IMR-90 (cell line): Measurements from ENCODE around the gene MB. TPM values are rescaled to one million over a fixed set of nuclear protein-coding genes. Genes with fewer than 3 reads are reported as not detected.

Experiments
- ATAC-seq: fragments of 200-7000 bp; cut with Tn5 transposase; 2 replicates; pipeline ENCODE4 v1.9.1; 2020; ENCODE audit warnings: low read depth, mild to moderate bottlenecking, moderate library complexity
- BruUV-seq: library from RNA; stranded (reverse); fragments of 400-500 nt; replicated peaks from 2 replicates; lab custom pipeline; 2021; lab: Mats Ljungman, UMichigan
- CTCF ChIA-PET: fragments of 300-600 bp; formaldehyde crosslinking; extraction: SDS; loops from one replicate; lab custom pipeline; 2021; ENCODE audit warnings: antibody characterized with exemption; lab: Yijun Ruan, JAX
- POLR2A ChIA-PET: fragments of 300-600 bp; sonication (Branson Sonifier 250); formaldehyde crosslinking; loops from one replicate; lab custom pipeline; 2022; ENCODE audit warnings: antibody characterized with exemption; ENCODE audit not compliant: unreplicated experiment; lab: Charles Lee
- DNase-seq: peaks from one replicate; pipeline ENCODE4 v3.0.0; 2013
- H2AFZ ChIP-seq: replicated peaks from 2 replicates; pipeline ENCODE3; 2013; ENCODE audit warnings: low read length, mild to moderate bottlenecking; ENCODE audit not compliant: poor library complexity
- H2AK5ac ChIP-seq: 2 replicates; pipeline ENCODE4 v1.6.1; 2013; ENCODE audit warnings: low read depth, low read length, inconsistent platforms
- H2AK9ac ChIP-seq: replicated peaks from 2 replicates; pipeline ENCODE3; 2013; ENCODE audit warnings: mild to moderate bottlenecking, low read depth, low read length, moderate library complexity; ENCODE audit not compliant: poor library complexity
- H2BK120ac ChIP-seq: 2 replicates; pipeline ENCODE4 v1.6.1; 2013; ENCODE audit warnings: low read depth, low read length, inconsistent platforms
- H2BK15ac ChIP-seq: 3 replicates; pipeline ENCODE4 v1.6.1; 2013; ENCODE audit warnings: low read depth, low read length, inconsistent platforms
- H2BK20ac ChIP-seq: 2 replicates; pipeline ENCODE4 v1.6.1; 2013; ENCODE audit warnings: low read depth, mild to moderate bottlenecking, inconsistent platforms, low read length, moderate library complexity
- H2BK5ac ChIP-seq: 2 replicates; pipeline ENCODE4 v1.6.1; 2013; ENCODE audit warnings: mild to moderate bottlenecking, low read depth, low read length, inconsistent platforms; ENCODE audit not compliant: poor library complexity, severe bottlenecking
- H3K14ac ChIP-seq: replicated peaks from 2 replicates; pipeline ENCODE4 v1.6.1; 2013; ENCODE audit warnings: low read depth, low read length, inconsistent platforms
- H3K18ac ChIP-seq: 2 replicates; pipeline ENCODE4 v1.6.1; 2013; ENCODE audit warnings: low read depth, low read length, control low read depth
- H3K23ac ChIP-seq: 2 replicates; pipeline ENCODE4 v1.6.1; 2013; ENCODE audit warnings: low read depth, low read length, inconsistent platforms
- H3K27ac ChIP-seq: 2 replicates; pipeline ENCODE4 v1.5.1; 2013; ENCODE audit warnings: mild to moderate bottlenecking, control low read depth, low read length; ENCODE audit not compliant: insufficient read depth
- H3K27me3 ChIP-seq: 2 replicates; pipeline ENCODE4 v1.6.1; 2013; ENCODE audit warnings: low read length; ENCODE audit not compliant: control insufficient read depth, insufficient read depth
- H3K36me3 ChIP-seq: 2 replicates; pipeline ENCODE4 v1.6.1; 2013; ENCODE audit warnings: low read length, mixed read lengths; ENCODE audit not compliant: control insufficient read depth, insufficient read depth
- H3K4ac ChIP-seq: 2 replicates; pipeline ENCODE4 v1.6.1; 2013; ENCODE audit warnings: low read depth, low read length, inconsistent platforms
- H3K4me1 ChIP-seq: 2 replicates; pipeline ENCODE4 v1.6.1; 2013; ENCODE audit warnings: low read length, mixed read lengths; ENCODE audit not compliant: control insufficient read depth, insufficient read depth
- H3K4me2 ChIP-seq: 2 replicates; pipeline ENCODE4 v1.6.1; 2013; ENCODE audit warnings: low read depth, mild to moderate bottlenecking, control low read depth, low read length, moderate library complexity
- H3K4me3 ChIP-seq: 2 replicates; pipeline ENCODE4 v1.5.1; 2013; ENCODE audit warnings: low read depth, mild to moderate bottlenecking, control low read depth, low read length, moderate library complexity; ENCODE audit not compliant: insufficient read depth
- H3K56ac ChIP-seq: 2 replicates; pipeline ENCODE4 v1.6.1; 2013; ENCODE audit warnings: low read length, inconsistent platforms; ENCODE audit not compliant: insufficient read depth; ENCODE audit errors: extremely low read depth
- H3K79me1 ChIP-seq, 2 experiments: 2 replicates each; pipeline ENCODE4 v1.6.1; 2013; ENCODE audit warnings: low read length in 2 of 2, inconsistent platforms in 1 of 2, low read depth in 1 of 2
- H3K9ac ChIP-seq: 2 replicates; pipeline ENCODE4 v1.6.1; 2013; ENCODE audit warnings: low read depth, low read length, control low read depth
- H3K9me1 ChIP-seq: 2 replicates; pipeline ENCODE4 v1.6.1; 2013; ENCODE audit warnings: low read length, inconsistent platforms; ENCODE audit not compliant: insufficient read depth
- H3K9me3 ChIP-seq: 2 replicates; pipeline ENCODE4 v1.6.1; 2013; ENCODE audit warnings: low read length; ENCODE audit not compliant: control insufficient read depth, insufficient read depth
- H4K20me1 ChIP-seq: 2 replicates; pipeline ENCODE4 v1.6.1; 2013; ENCODE audit warnings: low read length, inconsistent platforms; ENCODE audit not compliant: insufficient read depth
- H4K5ac ChIP-seq: 2 replicates; pipeline ENCODE4 v1.6.1; 2013; ENCODE audit warnings: mild to moderate bottlenecking, low read depth, low read length, control low read depth
- H4K8ac ChIP-seq, 2 experiments: 2 replicates each; pipeline ENCODE4 v1.6.1; 2013; ENCODE audit warnings: low read depth in 2 of 2, low read length in 2 of 2, control low read depth in 1 of 2, inconsistent platforms in 1 of 2
- H4K91ac ChIP-seq: 2 replicates; pipeline ENCODE4 v1.6.1; 2013; ENCODE audit warnings: low read depth, low read length, inconsistent platforms; ENCODE audit not compliant: insufficient read depth
- BHLHE40 ChIP-seq: fragments of 150-350 bp; IDR thresholded peaks from 2 replicates; pipeline ENCODE4 v1.6.1; 2016; ENCODE audit warnings: mild to moderate bottlenecking, low read depth, low read length
- CEBPB ChIP-seq: IDR thresholded peaks from 2 replicates; pipeline ENCODE4 v1.6.1; 2012; ENCODE audit warnings: low read depth, low read length, improper control_type of control experiment
- CHD1 ChIP-seq: IDR thresholded peaks from 2 replicates; pipeline ENCODE4 v1.6.1; 2012; ENCODE audit warnings: low read depth, low read length, improper control_type of control experiment
- CTCF ChIP-seq: conservative IDR thresholded peaks from 2 replicates; pipeline ENCODE4 v1.5.1; 2012; ENCODE audit warnings: mild to moderate bottlenecking, low read depth, low read length, improper control_type of control experiment
- ELK1 ChIP-seq: fragments of 150-350 bp; IDR thresholded peaks from 2 replicates; pipeline ENCODE4 v1.6.1; 2016; ENCODE audit warnings: low read depth, mild to moderate bottlenecking, low read length, moderate library complexity, borderline replicate concordance
- FOS ChIP-seq: fragments of 150-350 bp; IDR thresholded peaks from 2 replicates; pipeline ENCODE4 v1.6.1; 2016; ENCODE audit warnings: low read depth, low read length
- MAZ ChIP-seq: IDR thresholded peaks from 2 replicates; pipeline ENCODE4 v1.6.1; 2012; ENCODE audit warnings: low read depth, mild to moderate bottlenecking, low read length, improper control_type of control experiment, moderate library complexity, borderline replicate concordance
- MXI1 ChIP-seq: IDR thresholded peaks from 2 replicates; pipeline ENCODE4 v1.6.1; 2012; ENCODE audit warnings: low read depth, mild to moderate bottlenecking, low read length, moderate library complexity, borderline replicate concordance
- POLR2A ChIP-seq: IDR thresholded peaks from 2 replicates; pipeline ENCODE4 v1.6.1; 2012; ENCODE audit warnings: mild to moderate bottlenecking, low read depth, low read length
- RAD21 ChIP-seq: IDR thresholded peaks from 2 replicates; pipeline ENCODE4 v1.6.1; 2012; ENCODE audit warnings: low read length, improper control_type of control experiment
- RCOR1 ChIP-seq: IDR thresholded peaks from 2 replicates; pipeline ENCODE4 v1.6.1; 2012; ENCODE audit warnings: mild to moderate bottlenecking, low read length, improper control_type of control experiment; ENCODE audit not compliant: insufficient replicate concordance
- SMC3 ChIP-seq: fragments of 150-350 bp; IDR thresholded peaks from 2 replicates; pipeline ENCODE4 v1.6.1; 2016; ENCODE audit warnings: low read depth, mild to moderate bottlenecking, antibody characterized with exemption, low read length, moderate library complexity
- USF2 ChIP-seq: fragments of 150-350 bp; IDR thresholded peaks from 2 replicates; pipeline ENCODE4 v1.6.1; 2017; ENCODE audit warnings: mild to moderate bottlenecking, antibody characterized with exemption, low read length, low read depth
- WGBS, 2 experiments: methylation state at CpG; one replicate each; pipeline versions ENCODE4 v1.1.5 to v1.1.7; 2013; ENCODE audit warnings: missing lambda C conversion rate in 2 of 2; ENCODE audit not compliant: insufficient read length in 1 of 2; ENCODE audit errors: extremely low coverage in 2 of 2; 5-methylcytosine and 5-hydroxymethylcytosine counted together
- dilution Hi-C: fragments of 300-500 bp; cut with HindIII; formaldehyde crosslinking; loops from one replicate; pipeline ENCODE4 v1.14.3; 2018; ENCODE audit warnings: low sequenced_read_pairs; ENCODE audit not compliant: unreplicated experiment
- in situ Hi-C: fragments of 300-500 bp; cut with MboI; formaldehyde crosslinking; loops from 3 replicates; pipeline ENCODE4 v1.14.3; 2019; ENCODE audit warnings: low sequenced_read_pairs, inconsistent platforms, mixed read lengths
- intact Hi-C: fragments of 100-400 bp; cut with micrococcal nuclease; formaldehyde crosslinking; loops from 2 replicates; pipeline ENCODE4 v1.10.0; 2022
- polyA plus RNA-seq, 3 experiments: library from polyadenylated mRNA; depleted of rRNA; stranded (reverse); fragments of >200 nt; gene quantifications; 2 replicates each; pipeline ENCODE4 v1.2.3, GENCODE V29; 2012; ENCODE audit warnings: low replicate concordance in 1 of 3
- total RNA-seq: library from RNA; depleted of rRNA; stranded (reverse); fragments of >200 nt; gene quantifications from 2 replicates; pipeline ENCODE4 v1.2.3, GENCODE V29; 2012

Gene MB
- total and polyA plus RNA-seq, 2 of the 4 experiments (the other 2 are of a cell fraction): not detected

DNA sequence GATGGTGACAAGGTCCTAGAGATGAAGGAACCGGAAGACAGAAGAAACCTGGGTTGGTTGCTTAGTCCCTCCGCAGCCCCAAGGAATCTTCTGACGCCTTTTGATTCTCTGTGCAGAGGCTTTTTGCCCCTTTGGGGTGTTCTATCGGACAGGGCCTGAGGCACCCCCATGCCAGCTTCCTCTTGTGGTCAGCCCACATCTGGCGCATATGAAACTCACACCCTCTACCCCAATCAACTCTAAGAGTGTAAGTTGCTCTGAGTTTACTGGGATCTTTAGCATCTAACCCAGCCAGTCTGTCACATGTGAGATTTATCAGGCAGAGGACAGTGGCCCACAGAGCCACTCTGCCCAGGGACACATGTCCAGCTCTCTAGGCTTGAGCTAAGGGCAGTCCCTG, 59.1 kb downstream of the MB start:
- no peak for ATAC-seq
- WGBS, 2 experiments: no CpG with 5 or more reads among the region's 5 CpGs

More for the DNA sequence above, 59.1 kb downstream of the MB start:
- Histone ChIP-seq H4K5ac (no peak overlapping the region), H2BK15ac (no peak overlapping the region), H2BK20ac (no peak overlapping the region), H3K4me1 (peaks cover 16% of the 10 kb centered on the region), H3K23ac (no peak overlapping the region), H4K8ac (no peak overlapping the region), H2AK9ac (no peak overlapping the region), H3K56ac (no peak overlapping the region), H3K14ac (no peak overlapping the region), H3K9me1 (peaks cover 10% of the 10 kb centered on the region), H4K91ac (no peak overlapping the region), H3K4me3 (no peak overlapping the region), H3K4me2 (no peak overlapping the region), H2AK5ac (no peak overlapping the region), H3K4ac (0 out of 2 replicates have a peak overlapping the region, but pooled peaks have one; percentile 20), H3K9me3 (peaks cover 6% of the 10 kb centered on the region), H2BK120ac (no peak overlapping the region), H2AFZ (no peak overlapping the region), H3K27me3 (no peaks in the 10 kb centered on the region), H3K27ac (no peak overlapping the region), H3K36me3 (no peaks in the 10 kb centered on the region), H2BK5ac (no peak overlapping the region), H3K9ac (no peak overlapping the region), H4K20me1 (no peaks in the 10 kb centered on the region), H3K79me1 (no peaks in the 10 kb centered on the region), H3K18ac (no peak overlapping the region)
- BruUV-seq: no TSS peak
- TF ChIP-seq MXI1: no peak
- no peak for TF ChIP-seq FOS
- TF ChIP-seq CEBPB: no peak
- TF ChIP-seq CHD1: no peak
- no peak for TF ChIP-seq CTCF
- no peak for TF ChIP-seq SMC3
- no peak for TF ChIP-seq RAD21
- no peak for TF ChIP-seq ELK1
- TF ChIP-seq POLR2A: no peak
- TF ChIP-seq BHLHE40: no peak
- TF ChIP-seq USF2: no peak
- TF ChIP-seq RCOR1: no peak
- no peak for TF ChIP-seq MAZ
- intact Hi-C loops: no loop called here
- no peak for DNase-seq
- dilution Hi-C loops: no loop called here
- ChIA-PET CTCF (no interaction called here), POLR2A (no interaction called here)
- in situ Hi-C loops: no loop called here
